AG08395 (cell line): Measurements from ENCODE around the gene L3MBTL2.

Source experiments
- DNase-seq: peaks from one replicate; pipeline ENCODE4 v3.0.0; 2012; ENCODE audit warnings: mixed read lengths, low spot score

Gene L3MBTL2

DNA sequence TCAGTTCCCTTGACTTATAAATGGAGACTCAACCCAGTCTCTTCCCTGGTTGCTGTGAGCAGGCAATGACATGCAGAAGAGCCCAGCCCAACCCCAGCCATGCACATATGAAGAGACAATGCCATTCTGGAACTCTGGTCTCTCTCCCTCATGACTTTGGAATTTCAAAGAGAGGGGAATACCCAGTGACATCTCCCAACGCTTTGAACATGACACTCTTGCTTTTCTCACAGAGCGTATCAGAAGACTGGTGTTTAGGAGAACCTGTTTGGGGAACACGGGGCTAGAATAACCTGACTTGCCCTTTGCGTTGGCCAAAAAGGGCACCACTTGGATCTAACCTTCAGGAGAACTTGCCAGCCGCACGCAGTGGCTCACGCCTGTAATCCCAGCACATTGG lies 68.0 kb downstream of the L3MBTL2 start:
- no peak for DNase-seq

DNA sequence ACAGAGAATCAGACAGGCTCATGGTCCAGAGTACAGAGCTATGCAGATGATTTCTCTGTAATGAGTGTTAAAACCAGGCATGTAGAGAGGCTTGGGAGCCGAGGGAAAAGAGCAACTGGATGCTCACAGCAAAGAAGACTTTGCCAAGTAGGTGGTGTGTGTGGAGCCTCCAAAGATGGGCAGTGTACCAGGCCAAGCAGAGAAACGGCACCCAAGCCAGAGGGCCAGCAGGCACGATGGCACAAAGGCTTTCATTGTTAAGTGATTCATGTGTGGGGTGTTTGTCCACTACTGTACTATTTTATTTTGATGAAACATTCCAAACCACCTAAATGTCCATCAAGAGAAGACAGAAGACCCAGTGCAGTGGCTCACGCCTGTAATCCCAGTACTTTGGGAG lies 69.7 kb downstream of the L3MBTL2 start:
- DNase-seq = no peak

DNA sequence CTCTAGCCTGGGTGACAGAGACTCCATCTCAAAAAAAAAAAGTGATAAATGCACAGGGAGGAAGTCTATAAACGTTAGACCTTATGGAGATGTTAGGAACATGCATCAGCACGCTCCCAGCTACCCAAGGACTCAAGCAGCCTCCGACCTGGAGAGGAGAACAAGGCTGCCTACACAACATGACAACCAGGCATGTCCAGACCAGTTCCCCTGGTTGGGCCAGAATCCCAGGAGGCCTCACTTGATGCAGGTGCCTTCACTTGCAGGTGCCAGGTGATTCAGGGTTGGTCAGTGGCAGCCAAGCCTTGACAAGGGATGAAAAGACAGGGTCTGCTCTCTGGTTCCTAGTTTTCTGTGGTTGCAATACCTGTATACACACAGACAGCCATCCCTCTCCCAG lies 75.0 kb downstream of the L3MBTL2 start:
- DNase-seq = no peak

DNA sequence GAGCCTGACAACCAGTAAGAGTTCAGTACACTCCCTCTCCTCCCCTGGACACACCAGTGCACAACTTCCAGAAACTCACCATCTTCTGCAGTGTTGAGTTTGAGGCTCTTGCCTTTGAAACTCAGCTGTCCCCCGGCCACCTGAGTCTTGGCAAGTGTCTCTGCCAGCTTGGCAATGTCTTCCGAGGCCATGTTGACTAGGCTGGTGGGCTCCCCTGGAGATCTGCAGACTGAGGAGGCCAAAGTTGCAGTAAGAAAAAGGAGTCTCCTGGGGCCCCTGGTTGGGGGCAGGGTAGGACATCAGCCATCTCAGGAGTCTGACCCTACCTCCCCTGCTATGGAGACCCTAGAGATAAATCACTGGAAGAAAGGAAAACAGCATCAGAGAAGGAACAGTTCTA lies 75.7 kb downstream of the L3MBTL2 start:
- DNase-seq = no peak
